Suprapubic skin (tissue), 4 donors: ENCODE measurements around the gene SMC6. TPM values are rescaled to one million over a fixed set of nuclear protein-coding genes. Genes with fewer than 3 reads are reported as not detected.

Experiments used
- DNase-seq, 2 donors: peaks; one replicate each; pipeline ENCODE4 v3.0.0-alpha.2; 2019; ENCODE audit warnings: low spot score in 2 of 2
- H3K27ac ChIP-seq: fragments of 200-600 bp; sonication (generic); one replicate; pipeline ENCODE4 v1.5.1; 2019
- H3K27me3 ChIP-seq: fragments of 200-600 bp; sonication (generic); one replicate; pipeline ENCODE4 v1.5.1; 2019
- H3K36me3 ChIP-seq: fragments of 200-600 bp; sonication (generic); one replicate; pipeline ENCODE4 v1.5.1; 2019
- H3K4me1 ChIP-seq: fragments of 200-600 bp; sonication (generic); one replicate; pipeline ENCODE4 v1.5.1; 2019
- H3K4me3 ChIP-seq: fragments of 200-600 bp; sonication (generic); one replicate; pipeline ENCODE4 v1.5.1; 2019; ENCODE audit warnings: mild to moderate bottlenecking
- H3K9me3 ChIP-seq: fragments of 200-600 bp; sonication (generic); one replicate; pipeline ENCODE4 v1.5.1; 2019
- CTCF ChIP-seq, 2 donors: fragments of 200-600 bp in 1 of 2; fragments of 450-650 bp in 1 of 2; sonication (generic) in 1 of 2; IDR thresholded peaks; one replicate each; pipeline ENCODE4 v1.5.1; 2016 to 2019; ENCODE audit warnings: antibody characterized with exemption in 2 of 2, mild to moderate bottlenecking in 1 of 2, moderate library complexity in 1 of 2
- EP300 ChIP-seq: sonication (generic); formaldehyde crosslinking; IDR thresholded peaks from one replicate; pipeline ENCODE4 v1.6.1; 2017; ENCODE audit warnings: antibody characterized with exemption
- POLR2A ChIP-seq, 2 donors: fragments of 450-650 bp; IDR thresholded peaks; one replicate each; pipeline ENCODE4 v1.6.1; 2017; ENCODE audit warnings: antibody characterized with exemption in 2 of 2, mild to moderate bottlenecking in 2 of 2, moderate library complexity in 2 of 2
- POLR2AphosphoS5 ChIP-seq, 3 donors: sonication (generic); formaldehyde crosslinking; IDR thresholded peaks; one replicate each; pipeline ENCODE4 v1.6.1; 2017; ENCODE audit warnings: antibody characterized with exemption in 3 of 3
- WGBS: methylation state at CpG from one replicate; pipeline ENCODE4 v1.1.5; 2018; 5-methylcytosine and 5-hydroxymethylcytosine counted together
- total RNA-seq, 4 donors: library from RNA; depleted of rRNA; stranded (reverse); fragments of >200 nt; gene quantifications; one replicate each; pipeline ENCODE4 v1.1.0, GENCODE V29; 2016

SMC6 gene
- 10 to 100 TPM; 22.5 to 34.0 (median 26.9) TPM for total RNA-seq

- H3K36me3 ChIP-seq = no peaks in the 10 kb centered on the region
- 1% methylated on average over 57 of the region's 76 CpGs for WGBS
Observed at GRCh38 chr2:17753803-17754663, at the start of gene SMC6, which contains the start of gene GEN1. TSS of gene SMC6 (minus strand) at chr2:17753810. CDS start at chr2:17745946, 7,864 bp downstream. TSS of gene GEN1 (plus strand) at chr2:17754138. CDS start at chr2:17759944, 5,806 bp downstream.

GRCh38 chr2:17800693-17801458 lies 47.3 kb upstream of the SMC6 start:
- H3K4me3 ChIP-seq = no peak overlapping the region
- 83% methylated on average over 1 of the region's 1 CpG for WGBS
- TF ChIP-seq EP300 = no peak
- TF ChIP-seq POLR2AphosphoS5 (IDR thresholded peaks at IDR 0.05) = no peak
- no peak for TF ChIP-seq POLR2A (IDR thresholded peaks at IDR 0.05)
- TF ChIP-seq CTCF (IDR thresholded peaks at IDR 0.05) = no peak
- H3K9me3 ChIP-seq = no peaks in the 10 kb centered on the region
- H3K4me1 ChIP-seq = no peaks in the 10 kb centered on the region
- no peaks in the 10 kb centered on the region for H3K36me3 ChIP-seq
- no peaks in the 10 kb centered on the region for H3K27me3 ChIP-seq
- H3K27ac ChIP-seq = no peak overlapping the region
- no peak for DNase-seq

More at GRCh38 chr2:17753803-17754663, at the start of gene SMC6, which contains the start of gene GEN1:
- peak within 1 kb of the TSS; percentile 96 for H3K27ac ChIP-seq
- H3K4me1 ChIP-seq = peaks cover 32% of the 10 kb centered on the region
- TF ChIP-seq CTCF (IDR thresholded peaks at IDR 0.05) = no peak
- peak in 1 of 3 donors; percentile 25 for TF ChIP-seq POLR2AphosphoS5 (IDR thresholded peaks at IDR 0.05)
- no peak for TF ChIP-seq POLR2A (IDR thresholded peaks at IDR 0.05)
- peak within 1 kb of the TSS; percentile 87 for H3K4me3 ChIP-seq
- peak; percentile 91 to 93 for DNase-seq
- H3K9me3 ChIP-seq = no peaks in the 10 kb centered on the region
- H3K27me3 ChIP-seq = no peaks in the 10 kb centered on the region

GRCh38 chr2:17800219-17800618 lies 46.6 kb upstream of the SMC6 start:
- no peak overlapping the region for H3K27ac ChIP-seq
- TF ChIP-seq EP300 (no peak), POLR2AphosphoS5 (IDR thresholded peaks at IDR 0.05) (no peak), CTCF (IDR thresholded peaks at IDR 0.05) (no peak), POLR2A (IDR thresholded peaks at IDR 0.05) (no peak)
- 36% methylated on average over 5 of the region's 5 CpGs for WGBS

GRCh38 chr2:17799301-17800120 lies 45.9 kb upstream of the SMC6 start:
- Histone ChIP-seq H3K4me1 (no peaks in the 10 kb centered on the region), H3K36me3 (no peaks in the 10 kb centered on the region), H3K27ac (peak overlapping the region; percentile 23), H3K27me3 (no peaks in the 10 kb centered on the region), H3K4me3 (no peak overlapping the region), H3K9me3 (no peaks in the 10 kb centered on the region)
- TF ChIP-seq POLR2A (IDR thresholded peaks at IDR 0.05) = no peak
- TF ChIP-seq EP300 = no peak
- TF ChIP-seq POLR2AphosphoS5 (IDR thresholded peaks at IDR 0.05) = no peak
- TF ChIP-seq CTCF (IDR thresholded peaks at IDR 0.05) = no peak
- 74% methylated on average over 7 of the region's 7 CpGs for WGBS
- DNase-seq = no peak

More at GRCh38 chr2:17800219-17800618, 46.6 kb upstream of the SMC6 start:
- H3K27me3 ChIP-seq = no peaks in the 10 kb centered on the region
- H3K4me1 ChIP-seq = no peaks in the 10 kb centered on the region
- H3K36me3 ChIP-seq = no peaks in the 10 kb centered on the region
- no peaks in the 10 kb centered on the region for H3K9me3 ChIP-seq
- no peak overlapping the region for H3K4me3 ChIP-seq
- DNase-seq = no peak
